ENCODE data around the gene MMP25.

GRCh38 chr16:3028716-3029319, 17.5 kb upstream of the MMP25 start:
- TF ChIP-seq CTCF (IDR thresholded peaks at IDR 0.05) (no peak), POLR2AphosphoS5 (IDR thresholded peaks at IDR 0.05) (no peak)
